HEK293 (cell line): ENCODE measurements around the gene EIF5A.
A peak's percentile ranks its signal among the peaks of the same experiment; 100 is the strongest.

Experiments used
- HOXC10 ChIP-seq: sonication (generic); formaldehyde crosslinking; IDR thresholded peaks from 2 replicates; pipeline ENCODE4 v1.8.1; 2023; ENCODE audit warnings: mild to moderate bottlenecking, missing genetic modification reagents
- IKZF3 ChIP-seq: fragments of 450-650 bp; IDR thresholded peaks from 2 replicates; pipeline ENCODE4 v1.5.0; 2018; ENCODE audit warnings: missing biosample characterization, mild to moderate bottlenecking, missing genetic modification characterization, moderate library complexity
- KLF16 ChIP-seq: fragments of 450-650 bp; formaldehyde crosslinking; IDR thresholded peaks from 2 replicates; pipeline ENCODE4 v1.5.1; 2017; ENCODE audit warnings: missing biosample characterization, missing genetic modification characterization
- PRDM2 ChIP-seq: fragments of 450-650 bp; formaldehyde crosslinking; IDR thresholded peaks from 2 replicates; pipeline ENCODE4 v1.5.1; 2016; ENCODE audit warnings: missing biosample characterization, missing genetic modification characterization, borderline replicate concordance
- RBAK ChIP-seq: fragments of 450-650 bp; formaldehyde crosslinking; IDR thresholded peaks from 2 replicates; pipeline ENCODE4 v1.5.1; 2016; ENCODE audit warnings: missing biosample characterization, missing genetic modification characterization
- SALL2 ChIP-seq: fragments of 450-650 bp; formaldehyde crosslinking; IDR thresholded peaks from 2 replicates; pipeline ENCODE4 v1.5.0; 2017; ENCODE audit warnings: missing biosample characterization, mild to moderate bottlenecking, missing genetic modification characterization, borderline replicate concordance
- SP2 ChIP-seq: fragments of 450-650 bp; formaldehyde crosslinking; IDR thresholded peaks from 2 replicates; pipeline ENCODE4 v1.5.1; 2016; ENCODE audit warnings: missing biosample characterization, missing genetic modification characterization
- SP3 ChIP-seq: fragments of 450-650 bp; formaldehyde crosslinking; IDR thresholded peaks from 2 replicates; pipeline ENCODE4 v1.5.1; 2016; ENCODE audit warnings: missing biosample characterization, missing genetic modification characterization
- ZBTB17 ChIP-seq: fragments of 450-650 bp; formaldehyde crosslinking; IDR thresholded peaks from 2 replicates; pipeline ENCODE4 v1.5.1; 2016; ENCODE audit warnings: missing biosample characterization, missing genetic modification characterization
- ZFP41 ChIP-seq: fragments of 450-650 bp; formaldehyde crosslinking; IDR thresholded peaks from 2 replicates; pipeline ENCODE4 v1.5.1; 2016; ENCODE audit warnings: missing biosample characterization, missing genetic modification characterization, borderline replicate concordance
- ZFP69B ChIP-seq: fragments of 450-650 bp; formaldehyde crosslinking; IDR thresholded peaks from 2 replicates; pipeline ENCODE4 v1.5.1; 2016; ENCODE audit warnings: missing biosample characterization, missing genetic modification characterization
- ZNF10 ChIP-seq: fragments of 450-650 bp; formaldehyde crosslinking; IDR thresholded peaks from 2 replicates; pipeline ENCODE4 v1.5.1; 2017; ENCODE audit warnings: missing biosample characterization, missing genetic modification characterization
- ZNF155 ChIP-seq: fragments of 450-650 bp; formaldehyde crosslinking; IDR thresholded peaks from 2 replicates; pipeline ENCODE4 v1.5.1; 2016; ENCODE audit warnings: missing biosample characterization, missing genetic modification characterization
- ZNF248 ChIP-seq: fragments of 450-650 bp; formaldehyde crosslinking; IDR thresholded peaks from 2 replicates; pipeline ENCODE4 v1.5.1; 2017; ENCODE audit warnings: missing biosample characterization, missing genetic modification characterization
- ZNF350 ChIP-seq: fragments of 450-650 bp; formaldehyde crosslinking; IDR thresholded peaks from 2 replicates; pipeline ENCODE4 v1.5.0; 2017; ENCODE audit warnings: missing biosample characterization, mild to moderate bottlenecking, missing genetic modification characterization
- ZNF37A ChIP-seq: fragments of 450-650 bp; IDR thresholded peaks from 2 replicates; pipeline ENCODE4 v1.5.1; 2018; ENCODE audit warnings: missing biosample characterization, missing genetic modification characterization
- ZNF426 ChIP-seq: fragments of 450-650 bp; formaldehyde crosslinking; IDR thresholded peaks from 2 replicates; pipeline ENCODE4 v1.5.1; 2017; ENCODE audit warnings: missing biosample characterization, missing genetic modification characterization, mild to moderate bottlenecking, inconsistent platforms, moderate library complexity
- ZNF510 ChIP-seq: fragments of 450-650 bp; formaldehyde crosslinking; IDR thresholded peaks from 2 replicates; pipeline ENCODE4 v1.5.1; 2018; ENCODE audit warnings: mild to moderate bottlenecking, missing genetic modification characterization, missing biosample characterization; ENCODE audit not compliant: insufficient replicate concordance
- ZNF530 ChIP-seq: fragments of 450-650 bp; formaldehyde crosslinking; IDR thresholded peaks from 2 replicates; pipeline ENCODE4 v1.5.1; 2016; ENCODE audit warnings: low read depth, missing biosample characterization, missing genetic modification characterization
- ZNF555 ChIP-seq: fragments of 450-650 bp; formaldehyde crosslinking; conservative IDR thresholded peaks from 2 replicates; pipeline ENCODE4 v1.5.1; 2017; ENCODE audit warnings: missing biosample characterization, mild to moderate bottlenecking, missing genetic modification characterization, inconsistent platforms
- ZNF560 ChIP-seq: fragments of 450-650 bp; formaldehyde crosslinking; IDR thresholded peaks from 2 replicates; pipeline ENCODE4 v1.5.1; 2017; ENCODE audit warnings: missing biosample characterization, missing genetic modification characterization, borderline replicate concordance
- ZNF621 ChIP-seq: fragments of 450-650 bp; formaldehyde crosslinking; IDR thresholded peaks from 2 replicates; pipeline ENCODE4 v1.5.1; 2017; ENCODE audit warnings: missing biosample characterization, missing genetic modification characterization
- ZNF623 ChIP-seq: fragments of 450-650 bp; formaldehyde crosslinking; IDR thresholded peaks from 2 replicates; pipeline ENCODE4 v1.5.1; 2016; ENCODE audit warnings: missing biosample characterization, missing genetic modification characterization
- ZNF645 ChIP-seq: fragments of 450-650 bp; formaldehyde crosslinking; IDR thresholded peaks from 2 replicates; pipeline ENCODE4; 2016; ENCODE audit warnings: missing biosample characterization, missing genetic modification characterization
- ZNF670 ChIP-seq: fragments of 450-650 bp; formaldehyde crosslinking; IDR thresholded peaks from 2 replicates; pipeline ENCODE4 v1.5.1; 2016; ENCODE audit warnings: missing biosample characterization, missing genetic modification characterization, low read depth
- ZNF692 ChIP-seq: fragments of 450-650 bp; formaldehyde crosslinking; IDR thresholded peaks from 2 replicates; pipeline ENCODE4 v1.5.1; 2016; ENCODE audit warnings: missing biosample characterization, missing genetic modification characterization
- ZNF843 ChIP-seq: fragments of 450-650 bp; formaldehyde crosslinking; IDR thresholded peaks from 2 replicates; pipeline ENCODE4 v1.5.1; 2016; ENCODE audit warnings: missing biosample characterization, missing genetic modification characterization
- ZSCAN23 ChIP-seq: fragments of 450-650 bp; formaldehyde crosslinking; IDR thresholded peaks from 2 replicates; pipeline ENCODE4 v1.5.1; 2016; ENCODE audit warnings: missing biosample characterization, missing genetic modification characterization
- TF ChIP-seq, protein P1 (sequence below): fragments of 450-650 bp; formaldehyde crosslinking; IDR thresholded peaks from 2 replicates; pipeline ENCODE4 v1.5.1; 2016; ENCODE audit warnings: missing biosample characterization, missing genetic modification characterization

The EIF5A gene

DNA sequence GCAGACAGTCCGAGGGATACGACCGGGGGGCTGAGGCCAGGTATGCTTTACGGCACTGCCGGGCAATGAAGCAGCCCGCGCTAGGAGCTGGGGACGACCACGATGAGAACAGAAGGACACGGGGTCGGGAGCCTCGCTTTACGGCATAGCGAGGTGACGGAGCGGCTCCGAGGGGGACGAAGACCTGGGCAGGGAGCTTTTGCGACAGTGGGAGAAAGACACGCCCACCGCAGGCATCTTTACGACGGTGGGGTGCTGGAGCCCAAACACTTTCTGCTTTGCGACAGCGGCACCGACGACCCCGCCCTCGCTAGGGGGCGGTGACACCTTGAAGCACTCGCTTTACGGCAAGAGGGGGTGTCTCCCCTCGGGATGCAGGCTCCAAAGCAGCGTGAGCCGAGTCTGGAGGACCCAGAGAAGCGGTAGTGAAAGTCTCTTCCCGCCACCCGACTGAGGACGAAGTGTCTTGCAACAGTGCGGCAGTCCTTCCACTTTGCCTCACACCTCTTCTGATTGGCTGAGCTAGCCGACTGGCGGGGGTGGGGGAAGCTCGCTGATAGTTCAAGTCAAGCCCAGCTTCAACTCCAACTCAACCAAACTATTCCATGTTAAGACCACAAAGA lies 22.1 kb downstream of the EIF5A start (continued):
- peak; percentile 94 for TF ChIP-seq KLF16
- TF ChIP-seq ZNF645 (tag by site-specific recombination) = no peak
- no peak for TF ChIP-seq ZNF426 (tag by site-specific recombination)
- no peak for TF ChIP-seq ZNF155 (tag by site-specific recombination)
- TF ChIP-seq, protein P1, sequence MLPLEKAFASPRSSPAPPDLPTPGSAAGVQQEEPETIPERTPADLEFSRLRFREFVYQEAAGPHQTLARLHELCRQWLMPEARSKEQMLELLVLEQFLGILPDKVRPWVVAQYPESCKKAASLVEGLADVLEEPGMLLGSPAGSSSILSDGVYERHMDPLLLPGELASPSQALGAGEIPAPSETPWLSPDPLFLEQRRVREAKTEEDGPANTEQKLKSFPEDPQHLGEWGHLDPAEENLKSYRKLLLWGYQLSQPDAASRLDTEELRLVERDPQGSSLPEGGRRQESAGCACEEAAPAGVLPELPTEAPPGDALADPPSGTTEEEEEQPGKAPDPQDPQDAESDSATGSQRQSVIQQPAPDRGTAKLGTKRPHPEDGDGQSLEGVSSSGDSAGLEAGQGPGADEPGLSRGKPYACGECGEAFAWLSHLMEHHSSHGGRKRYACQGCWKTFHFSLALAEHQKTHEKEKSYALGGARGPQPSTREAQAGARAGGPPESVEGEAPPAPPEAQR (tag by site-specific recombination) = no peak
- no peak for TF ChIP-seq ZNF670 (tag by site-specific recombination)
- no peak; the same call in 1 of the 2 replicates for TF ChIP-seq ZNF10 (tag by site-specific recombination)
- 0 out of 2 replicates have a peak, but pooled peaks have one; percentile 26 for TF ChIP-seq ZFP69B (tag by site-specific recombination)
- TF ChIP-seq ZNF843 (tag by site-specific recombination) = peak; percentile 62; the same call in 1 of the 2 replicates
- no peak for TF ChIP-seq ZNF37A
- TF ChIP-seq ZFP41 (tag by site-specific recombination) = no peak
- TF ChIP-seq ZBTB17 = peak; percentile 83
- TF ChIP-seq ZNF510 = no peak
- TF ChIP-seq SP2 (tag by site-specific recombination) = peak; percentile 86
- TF ChIP-seq PRDM2 = no peak
- TF ChIP-seq ZNF555 (tag by site-specific recombination) = no peak
- no peak for TF ChIP-seq HOXC10
- TF ChIP-seq ZNF530 (tag by site-specific recombination) = no peak
- TF ChIP-seq ZNF623 = no peak
- no peak for TF ChIP-seq ZNF692 (tag by site-specific recombination)
- TF ChIP-seq SP3 (tag by site-specific recombination) = peak; percentile 100
- TF ChIP-seq ZNF350 (tag by site-specific recombination) = no peak
- TF ChIP-seq ZNF621 (tag by site-specific recombination) = no peak
- no peak for TF ChIP-seq RBAK
- TF ChIP-seq ZNF560 (tag by site-specific recombination) = no peak
- no peak for TF ChIP-seq ZSCAN23 (tag by site-specific recombination)
- TF ChIP-seq IKZF3 (tag by site-specific recombination) = no peak
- no peak for TF ChIP-seq SALL2
- no peak for TF ChIP-seq ZNF248
